ENCODE results near the gene RFX4. TPM values are rescaled to one million over a fixed set of nuclear protein-coding genes. Genes with fewer than 3 reads are reported as not detected.
"Not testable (repeated sequence)": the region's sequence is repeated elsewhere in the genome, so short reads cannot be mapped to it uniquely, and the experiment has no call there.

The RFX4 gene
- total RNA-seq, 1 donor from 2014 or later = 0.13 TPM

GRCh38 chr12:106590601-106591000 lies 7.8 kb downstream of the RFX4 start:
- DNase-seq (ENCODE audit: low spot score) = no peak

- DNase-seq (ENCODE audit: low spot score) = no peak
Observed at GRCh38 chr12:106594447-106594846, 11.6 kb downstream of the RFX4 start.

- no peak for DNase-seq (ENCODE audit: low spot score)
Observed at GRCh38 chr12:106595268-106595667, 12.5 kb downstream of the RFX4 start.

DNA sequence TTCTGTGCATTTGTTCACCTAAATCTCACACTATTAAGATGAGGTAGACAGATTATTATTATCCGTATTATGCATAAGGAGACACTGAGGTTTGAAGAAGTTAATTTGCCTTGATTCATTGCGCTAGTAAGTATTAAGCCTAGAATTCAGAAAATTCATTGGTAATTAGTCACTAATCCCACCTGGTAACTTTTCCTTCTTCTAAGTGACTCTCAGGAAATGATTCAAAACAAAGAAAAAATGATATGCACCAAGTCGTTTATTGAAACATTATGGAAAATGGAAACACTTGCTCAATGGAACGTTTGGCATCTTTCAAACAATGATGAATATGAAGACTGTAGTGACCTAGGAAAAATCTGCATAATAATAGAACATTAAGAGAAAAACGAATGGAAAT lies 15.2 kb downstream of the RFX4 start:
- no peak for DNase-seq (ENCODE audit: low spot score)

- DNase-seq (ENCODE audit: low spot score) = no peak
Observed at GRCh38 chr12:106599302-106599701, 16.5 kb downstream of the RFX4 start.

GRCh38 chr12:106600503-106600902 lies 17.7 kb downstream of the RFX4 start:
- no peak for DNase-seq (ENCODE audit: low spot score)

- no peak for DNase-seq (ENCODE audit: low spot score)
Observed at GRCh38 chr12:106601031-106601430, 18.2 kb downstream of the RFX4 start.

- DNase-seq (ENCODE audit: low spot score) = no peak
Observed at GRCh38 chr12:106601496-106601895, 18.7 kb downstream of the RFX4 start.

DNA sequence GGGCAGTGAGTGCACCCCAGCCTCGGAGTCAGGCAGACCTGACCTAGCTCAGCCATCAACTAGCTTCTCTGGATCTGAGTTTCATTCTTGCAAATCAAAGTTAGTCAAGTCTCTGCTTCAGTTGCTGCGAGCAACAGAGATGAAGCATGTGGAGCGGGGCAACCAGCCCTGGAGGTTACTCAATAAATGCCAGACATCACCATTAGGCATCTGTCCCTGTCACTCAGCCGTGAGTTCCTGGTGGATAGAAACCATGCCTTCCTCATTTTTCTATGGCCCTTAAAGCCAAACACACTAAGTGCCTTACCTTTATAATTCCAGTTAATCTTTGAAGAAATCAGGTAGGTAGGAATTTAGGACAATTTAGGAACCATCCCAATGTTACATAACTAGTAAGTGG lies 19.3 kb downstream of the RFX4 start:
- no peak for DNase-seq (ENCODE audit: low spot score)

DNA sequence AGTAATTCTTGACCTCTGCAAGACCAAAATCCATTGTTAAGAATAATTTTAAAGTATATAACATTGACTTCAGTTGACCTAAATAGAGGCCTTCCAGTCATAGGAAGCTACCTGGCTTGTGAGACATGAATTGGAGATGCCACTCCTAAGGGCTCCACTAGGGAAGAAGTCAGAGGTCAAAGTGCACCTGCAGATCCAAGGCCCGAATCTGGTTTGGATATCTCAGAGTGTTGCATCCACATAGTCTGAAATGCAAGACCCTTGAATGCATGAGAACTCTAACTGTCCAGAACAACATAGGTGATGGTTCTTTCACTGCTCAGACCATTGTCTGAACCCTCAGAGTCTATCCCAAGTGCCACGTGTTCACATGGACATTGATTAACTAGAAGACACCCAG lies 22.4 kb downstream of the RFX4 start:
- no peak for DNase-seq (ENCODE audit: low spot score)

- DNase-seq (ENCODE audit: low spot score) = not testable (repeated sequence)
Observed at GRCh38 chr12:106620588-106620987, 37.8 kb downstream of the RFX4 start.

DNA sequence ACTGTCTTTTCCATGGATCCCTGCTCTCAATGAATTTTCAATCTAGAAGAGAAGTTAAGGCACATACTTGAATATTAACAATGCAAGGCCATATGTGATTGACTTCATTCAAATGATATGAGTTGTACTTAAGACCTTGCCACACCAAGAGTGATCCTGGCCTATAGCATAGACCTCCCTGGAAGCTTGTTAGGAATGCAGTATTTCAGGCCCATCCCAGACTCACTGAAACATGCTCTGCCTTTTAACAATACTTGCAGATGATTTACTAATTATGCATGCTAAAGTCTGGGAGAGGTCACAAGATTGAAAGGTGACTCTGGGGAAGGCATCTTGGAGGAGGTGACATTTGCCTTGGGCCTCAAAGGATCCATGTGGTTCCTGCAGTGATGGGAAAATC lies 43.2 kb downstream of the RFX4 start:
- DNase-seq (ENCODE audit: low spot score) = no peak

GRCh38 chr12:106629797-106630659 lies 47.2 kb downstream of the RFX4 start:
- no peak for DNase-seq (ENCODE audit: low spot score)

- DNase-seq (ENCODE audit: low spot score) = no peak
Observed at GRCh38 chr12:106631150-106631549, 48.3 kb downstream of the RFX4 start.

DNA sequence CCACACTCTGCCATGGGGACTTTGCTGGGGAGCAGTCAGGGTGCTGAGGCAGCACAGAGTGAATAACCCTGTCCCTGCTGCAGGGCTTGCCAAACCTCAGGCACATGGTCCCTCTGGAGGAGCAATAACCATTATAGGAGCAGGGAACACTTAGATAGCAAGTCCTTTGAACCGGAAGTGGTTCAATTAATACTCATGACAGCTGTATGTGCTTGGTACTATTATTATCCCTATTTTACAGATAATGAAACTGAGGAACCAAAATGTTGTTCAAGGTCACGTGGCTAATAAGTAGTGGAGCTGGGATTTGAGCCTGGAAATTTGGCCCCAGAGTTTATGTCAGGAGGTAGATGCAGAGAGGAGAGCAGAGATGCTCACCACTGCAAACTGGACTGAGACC lies 49.0 kb downstream of the RFX4 start:
- DNase-seq (ENCODE audit: low spot score) = no peak

- DNase-seq (ENCODE audit: low spot score) = no peak
Observed at GRCh38 chr12:106632797-106633450, 50.1 kb downstream of the RFX4 start.

DNA sequence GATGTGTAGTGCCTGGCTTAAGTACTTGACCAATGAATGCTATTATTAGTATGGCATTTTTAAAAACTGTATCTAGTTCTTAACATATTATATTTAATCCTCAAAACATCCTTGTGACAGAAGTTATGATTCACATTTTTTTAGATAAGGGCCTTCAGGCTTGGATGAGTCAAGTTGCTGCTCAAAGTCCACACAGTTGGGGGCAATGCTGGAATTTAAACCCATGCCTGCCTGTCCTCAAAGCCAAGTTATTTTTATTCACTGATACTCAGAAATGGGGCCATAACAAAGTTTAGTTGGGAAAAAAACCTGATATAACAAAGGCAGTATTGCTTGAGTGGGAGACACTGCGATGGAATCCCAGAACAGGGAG lies 50.6 kb downstream of the RFX4 start:
- DNase-seq (ENCODE audit: low spot score) = no peak

DNA sequence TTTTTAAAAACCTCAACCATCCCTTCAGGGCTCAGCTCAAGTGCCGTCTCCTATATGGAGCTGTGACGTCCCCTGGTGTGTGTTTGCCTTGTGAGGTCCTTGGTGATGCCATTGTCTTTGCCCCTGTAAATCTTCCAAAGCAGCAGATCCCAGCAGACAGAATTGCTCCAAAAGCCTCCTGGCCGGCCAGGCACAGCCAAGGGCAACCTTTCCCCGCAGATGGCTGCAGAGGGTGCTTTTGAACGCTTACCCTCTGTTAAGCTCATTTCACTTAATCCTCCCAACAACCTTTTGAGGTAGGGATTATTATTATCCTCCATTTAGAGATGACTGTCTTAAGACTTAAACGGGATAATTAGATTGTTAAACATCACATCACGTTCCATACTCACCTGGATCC lies 51.4 kb downstream of the RFX4 start:
- no peak for DNase-seq (ENCODE audit: low spot score)

- no peak for DNase-seq (ENCODE audit: low spot score)
Observed at GRCh38 chr12:106643000-106643399, 60.2 kb downstream of the RFX4 start.

GRCh38 chr12:106644335-106645073 lies 61.7 kb downstream of the RFX4 start:
- no peak for DNase-seq (ENCODE audit: low spot score)

- no peak for DNase-seq (ENCODE audit: low spot score)
Observed at GRCh38 chr12:106645074-106645421, 62.2 kb downstream of the RFX4 start.

All from mesenteric fat pad (tissue), 1 donor.